Cardiac muscle cell (in vitro differentiated cells and primary cell): ENCODE data around the gene C3orf18. TPM values are rescaled to one million over a fixed set of nuclear protein-coding genes. Genes with fewer than 3 reads are reported as not detected.

ENCODE experiments used
- DNase-seq, 2 donors: peaks; one replicate each; pipeline versions ENCODE4 v3.0.0 to v3.0.0-alpha.2; 2010 to 2017; ENCODE audit warnings: low read depth in 1 of 2, low spot score in 1 of 2
- H3K27ac ChIP-seq: fragments of 200-600 bp; sonication (generic); 2 replicates; pipeline ENCODE4 v1.5.1; 2016
- H3K27me3 ChIP-seq: fragments of 200-600 bp; sonication (generic); 2 replicates; pipeline ENCODE4 v1.6.0; 2016; ENCODE audit warnings: control low read depth
- H3K36me3 ChIP-seq: fragments of 200-600 bp; sonication (generic); 2 replicates; pipeline ENCODE4 v1.5.1; 2016; ENCODE audit warnings: control low read depth
- H3K4me1 ChIP-seq: fragments of 200-600 bp; sonication (generic); 2 replicates; pipeline ENCODE4 v1.8.1; 2017; ENCODE audit warnings: low read depth, mild to moderate bottlenecking, mixed run types
- H3K4me3 ChIP-seq: fragments of 200-600 bp; sonication (generic); 2 replicates; pipeline ENCODE4 v1.5.1; 2016; ENCODE audit warnings: mild to moderate bottlenecking
- H3K9me3 ChIP-seq: fragments of 200-600 bp; sonication (generic); 2 replicates; pipeline ENCODE4 v1.5.1; 2017; ENCODE audit warnings: low read depth, mild to moderate bottlenecking, control low read depth
- CTCF ChIP-seq: IDR thresholded peaks from 2 replicates; pipeline ENCODE4 v1.5.1; 2012; ENCODE audit warnings: low read depth, mild to moderate bottlenecking, low read length
- polyA plus RNA-seq: library from polyadenylated mRNA; unstranded; fragments of >200 nt; fragmentation: Nextera tagmentation; extraction: Ambion mirVana; gene quantifications from 2 replicates; pipeline ENCODE4 v1.2.1, GENCODE V29; 2016
- total RNA-seq: library from RNA; depleted of rRNA; stranded (reverse); fragments of >200 nt; gene quantifications from 2 replicates; pipeline ENCODE4 v1.2.3, GENCODE V29; 2016

The C3orf18 gene
- total and polyA plus RNA-seq, 2 experiments from 2014 or later = 33.6 to 39.4 TPM

DNA sequence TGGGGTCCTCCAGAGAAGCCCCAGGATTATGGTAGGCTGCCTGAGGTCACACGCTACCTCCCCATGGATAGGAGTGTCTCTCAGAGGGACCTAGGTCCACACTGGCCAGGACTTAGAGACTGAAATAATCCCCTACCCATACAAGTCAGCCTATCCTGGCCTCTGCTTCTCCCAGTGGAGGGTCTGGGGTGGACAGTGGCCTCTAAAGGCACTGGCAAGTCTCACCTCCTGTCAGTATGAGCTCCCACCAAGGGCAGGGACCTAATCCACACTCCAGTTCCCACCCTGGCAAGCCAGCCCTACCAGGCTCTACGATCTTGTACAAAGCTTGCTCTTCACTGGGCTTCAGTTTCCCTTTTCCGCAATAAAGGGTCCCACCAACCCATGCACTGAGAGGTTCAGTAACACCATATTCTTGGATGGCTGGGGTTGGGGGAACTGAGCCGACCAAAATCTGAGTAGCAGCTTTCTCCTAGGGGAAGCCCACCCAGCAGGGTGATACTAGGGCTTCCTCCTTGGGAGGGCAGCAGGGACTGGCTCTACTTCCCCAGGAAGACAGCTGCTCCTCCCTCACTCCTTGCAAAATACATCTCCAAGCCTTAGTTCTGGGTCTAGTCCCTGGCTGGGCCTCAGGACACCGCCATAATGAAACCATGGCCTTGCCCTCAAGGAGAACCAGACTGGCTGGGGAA, 41.7 kb upstream of the C3orf18 start:
- H3K27me3 ChIP-seq = no peaks in the 10 kb centered on the region
- no peak for TF ChIP-seq CTCF
- H3K36me3 ChIP-seq = peaks cover 8% of the 10 kb centered on the region
- peaks cover 17% of the 10 kb centered on the region for H3K4me1 ChIP-seq
- H3K4me3 ChIP-seq = no peak overlapping the region
- DNase-seq = no peak
- H3K9me3 ChIP-seq = no peaks in the 10 kb centered on the region
- H3K27ac ChIP-seq = no peak overlapping the region

- no peaks in the 10 kb centered on the region for H3K9me3 ChIP-seq
- peaks cover 17% of the 10 kb centered on the region for H3K4me1 ChIP-seq
- H3K27me3 ChIP-seq = no peaks in the 10 kb centered on the region
- TF ChIP-seq CTCF = no peak
- H3K27ac ChIP-seq = no peak overlapping the region
- H3K4me3 ChIP-seq = no peak overlapping the region
- DNase-seq = no peak
- H3K36me3 ChIP-seq = peaks cover 8% of the 10 kb centered on the region
These were observed 40.7 kb upstream of the C3orf18 start for GRCh38 chr3:50608278-50608677.

- no peak for DNase-seq
- no peak overlapping the region for H3K4me3 ChIP-seq
- H3K27me3 ChIP-seq = no peaks in the 10 kb centered on the region
- no peak overlapping the region for H3K27ac ChIP-seq
- no peaks in the 10 kb centered on the region for H3K9me3 ChIP-seq
- H3K36me3 ChIP-seq = peaks cover 8% of the 10 kb centered on the region
- H3K4me1 ChIP-seq = peaks cover 11% of the 10 kb centered on the region
- no peak for TF ChIP-seq CTCF
These were observed 39.9 kb upstream of the C3orf18 start for GRCh38 chr3:50607271-50608091.

DNA sequence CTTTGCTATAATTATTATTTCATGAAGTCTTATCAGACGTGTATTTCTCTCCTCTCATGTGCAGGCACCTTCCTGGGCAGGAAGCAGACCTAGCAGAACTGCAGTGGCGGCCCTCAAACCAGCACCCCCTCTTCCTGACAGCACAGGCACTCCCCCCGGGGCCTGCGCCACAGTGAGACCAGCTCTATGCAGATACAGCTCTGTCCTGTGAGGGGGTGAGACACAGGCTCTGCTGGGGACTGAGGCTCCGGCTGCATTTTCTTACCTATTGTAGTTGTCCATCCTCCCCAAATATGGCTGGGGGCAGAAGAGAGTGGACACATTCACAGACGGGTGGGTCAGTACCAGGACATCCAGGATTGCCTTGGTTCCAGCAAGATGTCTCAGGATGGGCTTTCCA, 39.0 kb upstream of the C3orf18 start:
- no peaks in the 10 kb centered on the region for H3K9me3 ChIP-seq
- H3K27ac ChIP-seq = no peak overlapping the region
- DNase-seq = no peak
- H3K4me1 ChIP-seq = peaks cover 17% of the 10 kb centered on the region
- H3K27me3 ChIP-seq = no peaks in the 10 kb centered on the region
- H3K4me3 ChIP-seq = no peak overlapping the region
- no peak for TF ChIP-seq CTCF
- peaks cover 8% of the 10 kb centered on the region for H3K36me3 ChIP-seq

- no peak for DNase-seq
- no peak for TF ChIP-seq CTCF
- Histone ChIP-seq H3K27me3 (no peaks in the 10 kb centered on the region), H3K4me1 (peaks cover 22% of the 10 kb centered on the region), H3K36me3 (peaks cover 8% of the 10 kb centered on the region), H3K9me3 (no peaks in the 10 kb centered on the region), H3K4me3 (no peak overlapping the region), H3K27ac (no peak overlapping the region)
These were observed 38.4 kb upstream of the C3orf18 start for GRCh38 chr3:50605901-50606326.
